Mucosa of rectum (tissue), 2 donors: ENCODE results near the gene ATP2A3.
"Not testable (repeated sequence)": the region's sequence is repeated elsewhere in the genome, so short reads cannot be mapped to it uniquely, and the experiment has no call there.

Experiments used
- H3K27ac ChIP-seq, 2 donors: one replicate each; pipeline ENCODE4 v1.7.0; 2013; ENCODE audit warnings: inconsistent platforms in 2 of 2, low read depth in 2 of 2, low read length in 2 of 2
- H3K27me3 ChIP-seq, 2 donors: one replicate each; pipeline ENCODE4 v1.7.0; 2013; ENCODE audit warnings: low read length in 2 of 2; ENCODE audit not compliant: control insufficient read depth in 2 of 2, insufficient read depth in 2 of 2
- H3K36me3 ChIP-seq, 2 donors: one replicate each; pipeline ENCODE4 v1.7.0; 2013; ENCODE audit warnings: low read length in 2 of 2; ENCODE audit not compliant: control insufficient read depth in 2 of 2, insufficient read depth in 2 of 2
- H3K4me1 ChIP-seq, 2 donors: one replicate each; pipeline ENCODE4 v1.7.0; 2013; ENCODE audit warnings: low read length in 2 of 2, mild to moderate bottlenecking in 1 of 2; ENCODE audit not compliant: control insufficient read depth in 2 of 2, insufficient read depth in 2 of 2
- H3K4me3 ChIP-seq, 2 donors: one replicate each; pipeline ENCODE4 v1.7.0; 2013; ENCODE audit warnings: low read length in 2 of 2
- H3K9ac ChIP-seq, 2 donors: one replicate each; pipeline ENCODE4 v1.7.0; 2013; ENCODE audit warnings: low read length in 2 of 2, low read depth in 1 of 2, mild to moderate bottlenecking in 1 of 2
- H3K9me3 ChIP-seq, 2 donors: one replicate each; pipeline ENCODE4 v1.7.0; 2013; ENCODE audit warnings: low read length in 2 of 2; ENCODE audit not compliant: control insufficient read depth in 2 of 2
- donor health status: healthy.
- donor health status: Normal muscosa, but diverticular disease.

The ATP2A3 gene

GRCh38 chr17:3948551-3948950 lies 15.7 kb downstream of the ATP2A3 start:
- not testable (repeated sequence) for H3K4me1 ChIP-seq, H3K9ac ChIP-seq, H3K27me3 ChIP-seq, H3K4me3 ChIP-seq, H3K27ac ChIP-seq, H3K9me3 ChIP-seq
- H3K36me3 ChIP-seq, result peaks cover 53 to 60% of the 10 kb centered on the region in 2 donors

GRCh38 chr17:3947318-3947810 lies 16.9 kb downstream of the ATP2A3 start:
- peaks cover 0 to 2% of the 10 kb centered on the region in 2 donors for H3K4me1 ChIP-seq

GRCh38 chr17:3946711-3947235 lies 17.5 kb downstream of the ATP2A3 start:
- Histone ChIP-seq H3K36me3 (peaks cover 64 to 67% of the 10 kb centered on the region in 2 donors), H3K9ac (no peak overlapping the region), H3K27me3 (no peaks in the 10 kb centered on the region), H3K9me3 (no peaks in the 10 kb centered on the region), H3K4me1 (peaks cover 0 to 2% of the 10 kb centered on the region in 2 donors), H3K27ac (no peak overlapping the region), H3K4me3 (no peak overlapping the region)

More at GRCh38 chr17:3947318-3947810, 16.9 kb downstream of the ATP2A3 start:
- Histone ChIP-seq H3K9me3 (no peaks in the 10 kb centered on the region), H3K27ac (no peak overlapping the region), H3K36me3 (peaks cover 59 to 67% of the 10 kb centered on the region in 2 donors), H3K27me3 (no peaks in the 10 kb centered on the region), H3K9ac (no peak overlapping the region), H3K4me3 (no peak overlapping the region)

- no peak overlapping the region for H3K9ac ChIP-seq
- H3K9me3 ChIP-seq, result no peaks in the 10 kb centered on the region
- peaks cover 71 to 75% of the 10 kb centered on the region in 2 donors for H3K36me3 ChIP-seq
- H3K27me3 ChIP-seq, result no peaks in the 10 kb centered on the region
- no peak overlapping the region for H3K27ac ChIP-seq
- H3K4me1 ChIP-seq, result peaks cover 0 to 2% of the 10 kb centered on the region in 2 donors
- peak overlapping the region in 1 of 2 donors; percentile 45 for H3K4me3 ChIP-seq
Measured at GRCh38 chr17:3944485-3945388, 19.5 kb downstream of the ATP2A3 start.

- no peak overlapping the region for H3K4me3 ChIP-seq
- no peak overlapping the region for H3K27ac ChIP-seq
- H3K9ac ChIP-seq, result no peak overlapping the region
- no peaks in the 10 kb centered on the region for H3K27me3 ChIP-seq
- peaks cover 69 to 71% of the 10 kb centered on the region in 2 donors for H3K36me3 ChIP-seq
- H3K4me1 ChIP-seq, result peaks cover 0 to 2% of the 10 kb centered on the region in 2 donors
- no peaks in the 10 kb centered on the region for H3K9me3 ChIP-seq
Measured at GRCh38 chr17:3943240-3943891, 20.9 kb downstream of the ATP2A3 start.

GRCh38 chr17:3940965-3941698 lies 23.1 kb downstream of the ATP2A3 start:
- no peak overlapping the region for H3K9ac ChIP-seq
- peaks cover 72 to 74% of the 10 kb centered on the region in 2 donors for H3K36me3 ChIP-seq
- no peak overlapping the region for H3K27ac ChIP-seq
- H3K27me3 ChIP-seq, result no peaks in the 10 kb centered on the region
- H3K9me3 ChIP-seq, result no peaks in the 10 kb centered on the region
- no peak overlapping the region for H3K4me3 ChIP-seq
- H3K4me1 ChIP-seq, result peaks cover 0 to 2% of the 10 kb centered on the region in 2 donors

- H3K9ac ChIP-seq, result no peak overlapping the region
- H3K9me3 ChIP-seq, result no peaks in the 10 kb centered on the region
- H3K4me3 ChIP-seq, result no peak overlapping the region
- peaks cover 60 to 63% of the 10 kb centered on the region in 2 donors for H3K36me3 ChIP-seq
- H3K27me3 ChIP-seq, result no peaks in the 10 kb centered on the region
- H3K27ac ChIP-seq, result no peak overlapping the region
- peaks cover 0 to 6% of the 10 kb centered on the region in 2 donors for H3K4me1 ChIP-seq
Measured at GRCh38 chr17:3937359-3937758, 26.9 kb downstream of the ATP2A3 start.

- H3K27me3 ChIP-seq, result no peaks in the 10 kb centered on the region
- H3K4me3 ChIP-seq, result no peak overlapping the region
- H3K27ac ChIP-seq, result no peak overlapping the region
- peaks cover 0 to 6% of the 10 kb centered on the region in 2 donors for H3K4me1 ChIP-seq
- no peak overlapping the region for H3K9ac ChIP-seq
- H3K9me3 ChIP-seq, result no peaks in the 10 kb centered on the region
- H3K36me3 ChIP-seq, result peaks cover 47 to 54% of the 10 kb centered on the region in 2 donors
Measured at GRCh38 chr17:3935825-3936355, 28.3 kb downstream of the ATP2A3 start.

- no peaks in the 10 kb centered on the region for H3K27me3 ChIP-seq
- peaks cover 0 to 6% of the 10 kb centered on the region in 2 donors for H3K4me1 ChIP-seq
- no peak overlapping the region for H3K4me3 ChIP-seq
- no peak overlapping the region for H3K27ac ChIP-seq
- peaks cover 46 to 49% of the 10 kb centered on the region in 2 donors for H3K36me3 ChIP-seq
- no peak overlapping the region for H3K9ac ChIP-seq
- H3K9me3 ChIP-seq, result no peaks in the 10 kb centered on the region
Measured at GRCh38 chr17:3935140-3935542, 29.1 kb downstream of the ATP2A3 start.
